ENCODE measurements around the gene THAP4.

DNA sequence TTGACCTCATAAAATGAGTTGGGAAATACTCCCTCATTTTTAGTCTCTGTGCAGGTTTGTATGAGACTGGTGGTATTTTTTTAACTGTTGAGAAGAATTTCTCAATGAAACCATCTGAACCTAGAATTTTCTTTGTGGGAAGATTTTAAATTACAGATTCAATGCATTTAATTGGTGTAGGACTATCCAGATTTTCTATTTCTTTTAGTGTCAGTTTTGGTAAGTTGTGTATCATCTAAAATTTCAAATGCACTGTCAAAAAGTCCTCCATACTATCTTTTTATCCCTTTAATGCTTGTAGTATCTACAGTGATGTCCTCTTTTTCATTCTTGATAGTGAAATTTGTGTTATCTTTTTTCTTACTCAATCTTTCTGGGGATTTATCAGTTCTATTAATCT, 80.2 kb downstream of the THAP4 start:
- TF ChIP-seq EZH2 (IDR thresholded peaks at IDR 0.05; ENCODE audit: low read depth, unreplicated experiment) (no peak), EZH2phosphoT487 (IDR thresholded peaks at IDR 0.05; ENCODE audit: unreplicated experiment) (no peak), ZNF331 (CRISPR knock-in tag; IDR thresholded peaks at IDR 0.05; ENCODE audit: low read depth) (no peak), POLR2AphosphoS5 (IDR thresholded peaks at IDR 0.05; ENCODE audit: low read depth) (no peak), CREB1 (CRISPR knock-in tag; IDR thresholded peaks at IDR 0.05; ENCODE audit: low read depth) (no peak), NANOG (IDR thresholded peaks at IDR 0.05; ENCODE audit: borderline replicate concordance) (no peak)
- TF ChIP-seq, protein P1, sequence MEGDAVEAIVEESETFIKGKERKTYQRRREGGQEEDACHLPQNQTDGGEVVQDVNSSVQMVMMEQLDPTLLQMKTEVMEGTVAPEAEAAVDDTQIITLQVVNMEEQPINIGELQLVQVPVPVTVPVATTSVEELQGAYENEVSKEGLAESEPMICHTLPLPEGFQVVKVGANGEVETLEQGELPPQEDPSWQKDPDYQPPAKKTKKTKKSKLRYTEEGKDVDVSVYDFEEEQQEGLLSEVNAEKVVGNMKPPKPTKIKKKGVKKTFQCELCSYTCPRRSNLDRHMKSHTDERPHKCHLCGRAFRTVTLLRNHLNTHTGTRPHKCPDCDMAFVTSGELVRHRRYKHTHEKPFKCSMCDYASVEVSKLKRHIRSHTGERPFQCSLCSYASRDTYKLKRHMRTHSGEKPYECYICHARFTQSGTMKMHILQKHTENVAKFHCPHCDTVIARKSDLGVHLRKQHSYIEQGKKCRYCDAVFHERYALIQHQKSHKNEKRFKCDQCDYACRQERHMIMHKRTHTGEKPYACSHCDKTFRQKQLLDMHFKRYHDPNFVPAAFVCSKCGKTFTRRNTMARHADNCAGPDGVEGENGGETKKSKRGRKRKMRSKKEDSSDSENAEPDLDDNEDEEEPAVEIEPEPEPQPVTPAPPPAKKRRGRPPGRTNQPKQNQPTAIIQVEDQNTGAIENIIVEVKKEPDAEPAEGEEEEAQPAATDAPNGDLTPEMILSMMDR (conservative IDR thresholded peaks at IDR 0.05; ENCODE audit: low read depth in 2 of 2) = no peak
- TF ChIP-seq, protein P2, sequence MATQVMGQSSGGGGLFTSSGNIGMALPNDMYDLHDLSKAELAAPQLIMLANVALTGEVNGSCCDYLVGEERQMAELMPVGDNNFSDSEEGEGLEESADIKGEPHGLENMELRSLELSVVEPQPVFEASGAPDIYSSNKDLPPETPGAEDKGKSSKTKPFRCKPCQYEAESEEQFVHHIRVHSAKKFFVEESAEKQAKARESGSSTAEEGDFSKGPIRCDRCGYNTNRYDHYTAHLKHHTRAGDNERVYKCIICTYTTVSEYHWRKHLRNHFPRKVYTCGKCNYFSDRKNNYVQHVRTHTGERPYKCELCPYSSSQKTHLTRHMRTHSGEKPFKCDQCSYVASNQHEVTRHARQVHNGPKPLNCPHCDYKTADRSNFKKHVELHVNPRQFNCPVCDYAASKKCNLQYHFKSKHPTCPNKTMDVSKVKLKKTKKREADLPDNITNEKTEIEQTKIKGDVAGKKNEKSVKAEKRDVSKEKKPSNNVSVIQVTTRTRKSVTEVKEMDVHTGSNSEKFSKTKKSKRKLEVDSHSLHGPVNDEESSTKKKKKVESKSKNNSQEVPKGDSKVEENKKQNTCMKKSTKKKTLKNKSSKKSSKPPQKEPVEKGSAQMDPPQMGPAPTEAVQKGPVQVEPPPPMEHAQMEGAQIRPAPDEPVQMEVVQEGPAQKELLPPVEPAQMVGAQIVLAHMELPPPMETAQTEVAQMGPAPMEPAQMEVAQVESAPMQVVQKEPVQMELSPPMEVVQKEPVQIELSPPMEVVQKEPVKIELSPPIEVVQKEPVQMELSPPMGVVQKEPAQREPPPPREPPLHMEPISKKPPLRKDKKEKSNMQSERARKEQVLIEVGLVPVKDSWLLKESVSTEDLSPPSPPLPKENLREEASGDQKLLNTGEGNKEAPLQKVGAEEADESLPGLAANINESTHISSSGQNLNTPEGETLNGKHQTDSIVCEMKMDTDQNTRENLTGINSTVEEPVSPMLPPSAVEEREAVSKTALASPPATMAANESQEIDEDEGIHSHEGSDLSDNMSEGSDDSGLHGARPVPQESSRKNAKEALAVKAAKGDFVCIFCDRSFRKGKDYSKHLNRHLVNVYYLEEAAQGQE (IDR thresholded peaks at IDR 0.05; ENCODE audit: unreplicated experiment) = no peak
- TF ChIP-seq, protein P3, sequence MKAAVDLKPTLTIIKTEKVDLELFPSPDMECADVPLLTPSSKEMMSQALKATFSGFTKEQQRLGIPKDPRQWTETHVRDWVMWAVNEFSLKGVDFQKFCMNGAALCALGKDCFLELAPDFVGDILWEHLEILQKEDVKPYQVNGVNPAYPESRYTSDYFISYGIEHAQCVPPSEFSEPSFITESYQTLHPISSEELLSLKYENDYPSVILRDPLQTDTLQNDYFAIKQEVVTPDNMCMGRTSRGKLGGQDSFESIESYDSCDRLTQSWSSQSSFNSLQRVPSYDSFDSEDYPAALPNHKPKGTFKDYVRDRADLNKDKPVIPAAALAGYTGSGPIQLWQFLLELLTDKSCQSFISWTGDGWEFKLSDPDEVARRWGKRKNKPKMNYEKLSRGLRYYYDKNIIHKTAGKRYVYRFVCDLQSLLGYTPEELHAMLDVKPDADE (IDR thresholded peaks at IDR 0.05) = no peak
